Pons (tissue), 1 donor: ENCODE measurements around the gene USP40.

Experiments
- DNase-seq: peaks from one replicate; pipeline ENCODE4 v3.0.0-alpha.2; 2016; ENCODE audit warnings: low spot score

Gene USP40

DNA sequence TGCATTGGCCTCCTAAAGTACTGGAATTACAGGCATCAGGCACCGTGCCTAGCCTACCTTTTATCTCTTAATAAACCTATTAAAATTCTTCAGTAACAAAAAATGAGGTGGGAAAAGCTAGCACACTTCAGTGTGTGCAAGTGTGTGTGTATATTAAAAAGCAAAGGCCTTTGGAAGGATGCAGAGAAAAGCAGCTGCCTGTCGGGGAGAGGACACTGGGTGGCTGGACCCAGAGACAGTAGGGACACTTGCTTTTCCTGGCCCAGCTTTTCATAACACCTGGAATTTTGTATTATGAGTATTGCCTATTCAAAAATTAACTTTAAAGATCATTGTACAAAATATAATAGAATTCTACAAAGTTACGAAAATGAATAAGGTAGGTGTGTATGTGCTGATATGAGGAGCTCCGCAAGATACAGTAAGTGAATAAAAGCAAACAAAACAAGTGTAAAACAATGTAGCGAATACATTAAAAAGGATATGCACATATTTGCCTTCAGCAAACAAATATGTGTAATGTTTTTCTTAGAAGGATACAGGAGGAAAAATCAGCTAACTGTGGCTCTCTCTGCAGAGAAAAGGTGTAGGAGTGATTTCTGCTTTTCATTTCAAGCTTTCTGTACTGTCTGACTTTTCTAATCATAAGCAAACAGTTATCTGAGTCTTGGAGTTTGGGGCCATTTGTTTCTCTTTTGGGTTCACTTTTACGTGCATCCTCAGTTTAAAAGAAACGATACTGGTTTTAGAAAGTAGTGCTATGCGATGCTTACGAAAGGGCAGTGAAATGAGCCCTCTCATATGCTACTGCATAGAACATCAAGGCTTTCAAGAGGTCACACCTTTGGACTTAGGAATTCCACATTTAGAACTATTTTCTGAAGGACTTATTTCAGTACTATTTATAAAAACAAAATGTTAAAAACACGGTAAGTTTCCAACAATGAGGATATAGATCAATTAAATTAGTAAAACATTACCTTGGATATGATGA, 70.8 kb downstream of the USP40 start:
- no peak for DNase-seq

- DNase-seq: no peak
Measured at GRCh38 chr2:233492751-233493150, 73.8 kb downstream of the USP40 start.

- DNase-seq: no peak
Measured at GRCh38 chr2:233492078-233492477, 74.5 kb downstream of the USP40 start.

- no peak for DNase-seq
Measured at GRCh38 chr2:233491326-233491725, 75.3 kb downstream of the USP40 start.

DNA sequence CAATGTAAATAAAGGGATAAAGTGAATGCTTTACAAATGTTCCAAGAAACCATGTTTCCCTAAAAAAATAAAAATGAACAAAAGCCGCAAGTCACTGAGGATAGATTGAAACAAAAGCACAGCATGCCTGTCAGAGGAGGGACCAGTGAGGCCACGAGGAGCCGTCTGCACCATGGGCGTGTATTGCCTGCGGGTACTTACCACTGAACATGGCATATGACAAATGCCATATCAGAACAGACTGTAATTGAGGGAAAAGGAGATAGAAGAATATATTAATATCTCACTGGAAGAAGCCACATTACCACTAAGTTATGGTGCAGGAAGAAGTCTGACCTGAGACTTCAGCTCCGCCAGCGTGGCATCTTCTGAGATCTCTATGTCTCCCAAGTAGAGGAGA, 75.8 kb downstream of the USP40 start:
- DNase-seq: no peak

DNA sequence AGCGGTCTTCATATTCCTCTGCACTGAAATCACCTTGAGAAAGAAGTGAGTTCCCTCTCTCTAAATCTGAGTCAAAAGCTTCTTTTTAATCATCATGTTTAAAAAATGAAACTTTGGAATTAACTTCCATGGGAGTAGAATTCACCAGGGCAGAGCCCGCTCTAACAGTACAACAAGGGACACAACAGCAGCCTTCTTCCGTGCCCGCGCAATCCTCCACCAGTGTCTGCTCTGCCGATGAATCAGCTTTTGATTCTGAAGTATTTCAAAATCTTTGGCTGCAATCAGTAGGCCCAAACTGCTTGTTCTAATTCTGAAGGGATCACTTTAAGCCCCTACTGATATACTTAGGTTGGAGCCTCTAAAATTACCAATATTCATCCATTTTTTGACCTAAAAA, 76.9 kb downstream of the USP40 start:
- DNase-seq: peak; percentile 76

DNA sequence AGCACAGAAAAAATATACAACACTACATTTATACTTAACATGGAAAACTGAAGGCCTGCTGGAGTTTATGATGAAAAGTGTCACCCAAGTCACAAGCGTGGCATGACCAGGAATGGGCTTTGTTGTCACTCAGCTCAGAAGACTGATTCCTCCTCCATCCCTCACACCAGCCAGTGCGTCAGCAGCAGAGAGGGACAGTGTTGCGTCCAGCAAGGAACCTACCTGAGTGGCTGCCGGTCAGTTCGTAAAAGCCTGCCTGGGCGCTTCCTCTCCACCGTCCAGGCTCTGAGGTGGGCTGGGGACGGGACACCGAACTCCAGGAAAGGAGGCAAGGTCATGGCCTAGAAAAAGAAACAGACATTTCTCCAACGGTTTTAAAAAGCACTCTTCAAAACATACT, 77.4 kb downstream of the USP40 start:
- DNase-seq: no peak

DNA sequence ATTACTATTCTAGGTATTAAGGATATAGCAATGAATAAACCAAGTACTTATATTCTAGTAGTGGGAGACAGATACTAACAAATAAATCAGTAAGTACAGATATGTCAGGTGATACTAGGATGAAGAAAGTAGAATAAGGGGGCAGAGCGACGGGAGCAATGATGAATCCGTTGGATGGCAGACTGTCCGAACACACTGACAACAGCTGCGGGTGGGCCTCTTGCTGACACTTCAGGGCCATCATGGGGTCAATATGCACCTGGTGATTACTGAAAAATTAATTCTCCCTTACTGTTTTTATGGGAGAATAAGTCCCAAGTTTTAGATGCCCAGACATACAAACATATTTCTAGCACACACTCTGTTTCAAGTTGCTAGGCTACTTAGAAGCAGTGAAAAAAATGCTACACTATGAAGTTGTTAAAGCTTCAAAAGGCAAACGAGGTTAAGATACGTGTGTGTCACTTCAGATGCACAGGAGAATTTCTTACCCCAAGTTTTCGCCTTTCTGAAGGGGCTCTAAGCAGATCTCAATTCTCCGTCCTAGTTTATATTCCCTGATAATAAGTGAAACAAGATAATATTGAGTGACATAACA, 78.7 kb downstream of the USP40 start:
- no peak for DNase-seq

DNA sequence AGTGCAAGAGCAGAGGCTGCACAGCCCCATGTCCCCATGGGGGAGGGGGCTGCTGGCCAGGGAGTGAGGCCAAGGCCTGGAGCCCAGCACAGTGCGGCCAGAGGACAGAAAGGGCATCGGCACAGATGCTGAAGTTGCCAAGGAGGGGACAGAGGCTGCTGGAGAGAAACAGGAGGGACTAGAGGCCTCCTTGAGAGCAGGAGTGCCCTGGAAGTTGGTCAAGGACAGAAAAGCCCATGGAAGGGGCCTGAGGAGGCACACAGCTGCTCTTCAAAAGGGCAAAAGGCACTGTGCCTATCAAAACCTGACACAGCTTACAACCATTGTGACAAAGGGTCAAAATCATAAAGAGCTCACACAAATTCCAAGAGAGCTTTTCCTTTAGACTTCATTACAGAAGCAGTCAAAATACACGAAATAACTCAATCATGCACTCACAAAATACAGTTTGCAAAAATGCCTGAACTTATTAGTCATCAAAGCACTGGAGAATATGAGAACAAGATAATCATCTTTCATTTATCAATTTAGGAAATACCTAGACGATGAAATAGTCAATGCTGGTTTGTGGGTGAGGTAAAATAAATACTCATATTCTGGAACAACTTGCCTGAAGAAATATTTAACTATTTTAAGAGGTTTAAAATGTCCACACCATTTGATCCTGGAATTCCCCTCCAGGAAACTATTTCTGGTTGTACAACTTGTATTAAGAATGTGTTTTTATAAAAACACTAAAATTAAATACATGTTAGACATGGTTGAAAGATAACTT, 79.6 kb downstream of the USP40 start:
- no peak for DNase-seq

- no peak for DNase-seq
Measured at GRCh38 chr2:233486357-233486756, 80.2 kb downstream of the USP40 start.

DNA sequence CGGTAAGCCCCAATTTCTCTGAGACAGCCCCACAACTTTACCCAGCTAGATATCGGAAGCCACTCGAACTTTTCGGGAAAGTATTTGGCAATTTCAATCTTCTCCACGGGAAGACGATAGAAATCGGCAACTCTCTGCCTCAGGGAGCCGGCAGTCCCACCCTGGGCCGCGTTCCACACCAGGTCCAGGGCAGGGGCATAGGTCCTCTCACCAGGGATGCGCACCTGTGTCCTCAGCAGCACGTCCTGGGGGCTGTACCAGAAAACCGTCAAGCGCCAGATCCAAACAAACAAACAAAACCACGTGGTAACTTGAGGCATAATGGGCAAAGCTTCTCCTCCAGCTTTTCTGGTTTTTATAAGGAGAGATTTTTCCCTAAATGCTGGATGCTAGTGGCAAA, 80.9 kb downstream of the USP40 start:
- no peak for DNase-seq

DNA sequence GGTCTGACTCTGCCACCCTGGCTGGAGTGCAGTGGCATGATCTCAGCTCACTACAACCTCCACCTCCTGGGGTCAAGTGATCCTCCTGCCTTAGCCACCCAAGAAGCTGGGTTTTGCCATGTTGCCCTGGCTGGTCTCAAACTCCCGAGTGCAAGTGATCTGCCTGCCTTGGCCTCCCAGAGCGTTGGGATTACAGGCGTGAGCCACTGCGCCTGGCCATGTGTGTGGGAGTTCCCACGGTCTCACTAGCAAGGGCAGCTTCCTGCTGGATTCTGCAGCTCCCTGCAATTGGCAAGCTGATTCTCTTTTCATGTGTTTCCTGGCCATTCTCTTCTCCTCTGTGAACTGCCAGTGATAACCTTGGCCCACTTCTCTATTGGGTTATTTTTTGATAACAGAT, 84.0 kb downstream of the USP40 start:
- no peak for DNase-seq

DNA sequence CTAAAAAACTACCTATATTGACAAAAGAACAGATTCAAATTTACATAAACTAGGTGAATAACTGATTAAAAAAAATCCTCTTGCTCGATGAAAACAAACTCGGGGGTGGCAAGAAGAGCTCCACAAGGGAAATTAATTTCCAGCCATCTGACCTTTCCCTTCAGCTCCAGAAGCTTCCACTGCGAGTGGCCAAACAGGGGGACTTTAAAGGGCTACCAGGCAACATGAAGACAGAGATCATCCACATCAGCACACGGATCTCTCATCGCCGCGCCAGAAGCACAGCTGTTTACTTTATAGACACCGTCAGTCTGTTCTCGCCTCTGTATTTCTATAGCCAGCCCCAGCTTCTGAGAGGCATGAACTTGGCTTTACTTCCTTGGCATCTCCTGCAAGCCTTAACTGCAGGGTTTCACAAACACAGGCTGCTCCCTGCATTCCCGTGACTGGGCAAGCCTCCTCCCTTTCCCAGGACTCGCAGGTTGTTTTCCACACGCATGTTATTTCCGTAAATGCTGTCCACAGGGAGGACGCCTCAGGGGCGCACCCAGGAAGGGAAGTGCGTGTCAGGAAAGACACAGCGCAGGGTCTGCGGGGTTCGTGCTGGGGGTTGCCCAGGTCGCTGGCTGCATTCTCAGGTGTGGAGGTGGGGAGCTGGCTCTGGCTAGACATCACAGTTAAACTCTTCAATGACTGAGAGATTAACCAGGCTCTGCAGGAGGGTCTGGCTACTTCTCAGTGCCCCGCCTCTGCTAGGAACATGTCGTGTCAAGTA, 85.0 kb downstream of the USP40 start:
- DNase-seq: no peak

- no peak for DNase-seq
Measured at GRCh38 chr2:233480490-233481202, 85.9 kb downstream of the USP40 start.

- DNase-seq: no peak
Measured at GRCh38 chr2:233479616-233480489, 86.7 kb downstream of the USP40 start.

DNA sequence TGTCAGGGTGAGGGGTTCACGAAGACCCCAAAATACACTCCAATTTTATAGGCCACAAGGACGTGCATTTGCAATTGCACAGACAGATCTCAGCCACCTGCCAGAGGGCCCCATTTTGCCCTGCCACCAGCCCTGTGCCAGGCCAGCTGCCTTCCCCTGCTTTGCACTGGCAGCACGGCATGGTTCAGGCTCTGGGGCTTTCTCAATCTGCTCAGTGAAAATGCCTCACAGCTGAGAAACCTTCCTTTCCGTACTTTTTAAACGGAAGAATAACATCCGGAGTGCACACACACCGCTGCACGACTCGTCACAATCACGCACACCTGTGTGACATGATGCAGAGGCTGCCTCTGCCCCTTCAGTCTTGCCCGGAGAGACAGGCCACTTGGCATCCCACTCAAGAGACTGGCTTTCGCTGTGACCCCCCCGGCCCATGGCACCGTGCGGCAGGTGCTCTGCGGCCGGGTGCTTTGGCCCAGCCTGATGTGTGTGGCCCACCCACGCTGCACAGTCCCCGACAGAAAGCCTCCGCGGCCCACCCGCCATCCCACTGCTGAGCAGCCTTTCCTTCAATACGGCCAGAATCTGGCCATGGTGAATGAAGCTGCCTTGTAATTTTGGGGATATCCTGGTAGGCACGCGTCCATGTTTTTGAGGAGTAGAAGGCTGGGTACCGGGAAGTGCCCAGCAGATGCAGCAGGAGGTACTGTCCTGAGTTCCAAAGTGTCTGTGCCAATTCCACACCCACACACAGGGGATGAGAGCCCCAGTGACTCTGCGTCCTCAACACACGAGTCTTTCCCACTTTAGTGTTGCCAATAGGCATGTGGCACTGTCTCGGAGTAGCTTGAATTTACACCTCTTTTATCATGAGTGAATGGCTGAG, 88.8 kb downstream of the USP40 start:
- DNase-seq: no peak

DNA sequence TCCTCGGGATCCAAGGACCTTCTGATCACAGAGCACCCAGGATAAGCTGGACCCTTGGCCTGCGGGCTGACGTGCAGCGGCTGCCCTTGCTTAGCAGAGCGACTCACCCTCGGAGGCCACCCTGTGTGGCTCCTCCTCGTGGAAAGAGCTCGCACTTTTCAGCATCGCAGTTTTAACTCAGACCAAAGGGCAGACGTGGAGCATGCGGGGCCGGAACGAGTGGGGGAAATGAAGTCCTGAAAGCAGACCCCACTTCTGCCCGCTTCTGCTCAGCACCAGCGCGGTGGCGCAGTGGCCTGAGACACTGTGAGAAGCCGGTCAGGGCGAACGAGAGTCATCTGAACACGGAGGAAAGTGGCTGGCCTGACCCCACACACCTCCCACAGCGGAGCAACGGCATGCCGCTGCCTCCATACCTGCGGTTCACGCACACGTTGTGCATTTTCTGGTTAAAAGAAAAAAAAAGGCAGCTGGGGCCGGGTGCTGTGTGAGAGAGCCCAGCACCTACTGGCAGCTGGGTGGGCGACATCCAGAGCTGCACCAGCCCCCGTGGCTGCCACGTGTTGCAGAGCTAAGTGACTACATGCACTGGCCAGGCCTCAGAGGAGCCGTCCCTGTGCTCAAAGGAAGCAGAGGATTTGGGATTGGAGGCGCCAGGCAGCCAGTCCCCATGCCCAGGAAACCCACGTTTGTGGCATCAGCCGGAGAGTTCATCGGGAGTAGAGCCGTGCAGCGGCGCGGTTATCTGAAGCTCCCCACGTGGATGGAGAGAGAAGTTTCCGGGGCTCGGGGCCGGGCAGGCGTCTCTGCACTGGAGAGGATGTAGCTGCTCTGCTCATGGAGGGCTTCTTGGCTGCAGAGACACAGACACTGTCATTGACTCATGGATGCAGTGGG, 89.7 kb downstream of the USP40 start:
- no peak for DNase-seq

- no peak for DNase-seq
Measured at GRCh38 chr2:233476063-233476410, 90.5 kb downstream of the USP40 start.
